ENCODE measurements around the gene DDR2. TPM values are rescaled to one million over a fixed set of nuclear protein-coding genes. Genes with fewer than 3 reads are reported as not detected.

Gene DDR2
- total RNA-seq, 1 experiment from 2014 or later, result 0.52 TPM

GRCh38 chr1:162823771-162824525 is 191.7 kb downstream of the DDR2 start:
- Histone ChIP-seq H3T11ph (ENCODE audit: low read length) (no peak overlapping the region), H4K91ac (ENCODE audit: insufficient read length, low read depth, low read length) (no peak overlapping the region), H3K23ac (ENCODE audit: insufficient read length, low read depth, low read length) (no peak overlapping the region), H2BK120ac (ENCODE audit: low read depth, low read length, poor library complexity, severe bottlenecking) (no peak overlapping the region), H4K20me1 (ENCODE audit: control insufficient read depth, insufficient read depth, insufficient read length) (no peaks in the 10 kb centered on the region), H3K79me1 (ENCODE audit: insufficient read depth, low read depth, low read length, poor library complexity, severe bottlenecking) (no peaks in the 10 kb centered on the region), H2AFZ (ENCODE audit: low read length) (no peak overlapping the region), H3K4me1 (ENCODE audit: insufficient read depth, low read length) (no peaks in the 10 kb centered on the region), H2AK5ac (ENCODE audit: insufficient read length, low read length) (no peak overlapping the region), H3K56ac (ENCODE audit: insufficient read length, low read depth, low read length) (no peak overlapping the region), H2BK15ac (ENCODE audit: low read depth, low read length) (no peak overlapping the region), H3K27ac (ENCODE audit: insufficient read length, low read depth, low read length) (no peak overlapping the region), H3K14ac (ENCODE audit: insufficient read depth, low read length) (no peak overlapping the region), H3K27me3 (ENCODE audit: insufficient read depth, low read length) (no peaks in the 10 kb centered on the region), H3K9ac (ENCODE audit: extremely low read depth, insufficient read length, low read length) (no peak overlapping the region), H3K23me2 (ENCODE audit: insufficient read length, low read depth, low read length, poor library complexity, severe bottlenecking) (peaks cover 8% of the 10 kb centered on the region), H3K4me2 (ENCODE audit: insufficient read depth, insufficient read length, low read length) (no peak overlapping the region), H3K9me3 (ENCODE audit: control insufficient read depth, low read depth, low read length) (no peaks in the 10 kb centered on the region), H3K4ac (ENCODE audit: low read depth, low read length) (no peak overlapping the region), H3K18ac (ENCODE audit: insufficient read length, low read depth, low read length) (no peak overlapping the region), H3K79me2 (ENCODE audit: insufficient read depth, low read length) (no peaks in the 10 kb centered on the region), H4K5ac (ENCODE audit: insufficient read length, low read depth, low read length) (no peak overlapping the region), H2BK12ac (ENCODE audit: insufficient read length, low read depth, low read length) (no peak overlapping the region), H2BK20ac (ENCODE audit: low read depth, low read length, poor library complexity, severe bottlenecking) (no peak overlapping the region), H4K8ac (replicated peaks; ENCODE audit: insufficient read length, low read depth, low read length) (no peak overlapping the region), H2BK5ac (ENCODE audit: insufficient read length, low read length) (no peak overlapping the region)
- no peak for DNase-seq
- H3K9me3 Mint-ChIP-seq, result no peaks in the 10 kb centered on the region
- TF ChIP-seq CTCF (conservative IDR thresholded peaks at IDR 0.05), result no peak
- no peaks in the 10 kb centered on the region for H3K36me3 Mint-ChIP-seq (ENCODE audit: insufficient read depth in 1 of 3, low read depth in 3 of 3)
- no peak overlapping the region for H3K4me3 Mint-ChIP-seq
- no peak overlapping the region for H3K27ac Mint-ChIP-seq
- no CpG with 5 or more reads among the region's 2 CpGs for WGBS (ENCODE audit: extremely low coverage, insufficient read length, low lambda C conversion rate)
- peaks cover 3% of the 10 kb centered on the region for H3K27me3 Mint-ChIP-seq (ENCODE audit: low read depth)
- peaks cover 18 to 21% of the 10 kb centered on the region in 2 experiments for H3K4me1 Mint-ChIP-seq
